NCI-H2029 treated with DMSO at 0.1 percent for 48 hours (cell line): ENCODE measurements around the gene HLA-DMB.
A peak's percentile ranks its signal among the peaks of the same experiment; 100 is the strongest.

Experiments
- DNase-seq: peaks from one replicate; lab custom pipeline; 2025; lab: John Stamatoyannopoulos, UW

HLA-DMB gene

DNA sequence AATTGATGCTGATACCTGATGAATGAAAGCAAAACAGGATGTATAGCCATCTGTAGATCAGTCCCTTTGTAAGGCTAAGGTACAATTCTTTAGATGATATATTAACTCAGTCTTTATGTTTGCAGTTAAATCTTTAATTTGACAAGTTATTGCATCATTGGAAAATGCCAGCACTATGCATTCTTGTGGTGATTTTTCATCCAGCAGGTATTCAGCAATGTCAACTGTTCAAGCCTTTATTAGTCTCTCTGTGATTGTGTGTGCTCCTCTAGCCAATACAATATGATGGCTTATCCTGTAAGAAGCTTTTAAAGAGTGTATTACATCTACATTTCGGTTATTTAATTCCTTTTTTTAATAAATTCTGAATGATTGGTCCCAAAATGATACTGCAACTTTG, 34.3 kb downstream of the HLA-DMB start:
- DNase-seq = no peak

DNA sequence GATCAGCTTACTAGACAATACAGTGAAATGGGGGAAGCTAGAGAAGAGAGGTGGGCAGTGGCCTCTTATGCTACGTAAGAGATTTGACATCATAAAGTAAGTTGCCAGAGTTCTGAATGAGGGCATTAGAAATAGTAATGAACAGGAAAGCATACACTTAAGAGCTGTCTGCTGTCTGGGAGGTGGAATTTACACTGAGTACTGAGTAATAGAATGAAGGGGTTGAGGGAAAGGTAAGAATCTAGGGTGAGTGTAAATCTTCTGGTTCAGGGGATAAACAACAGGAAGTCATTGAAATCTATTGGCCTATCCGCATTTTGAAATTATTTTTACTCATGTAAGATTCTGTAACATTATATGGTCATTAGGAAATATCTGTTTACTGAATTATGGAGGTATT, 35.8 kb downstream of the HLA-DMB start:
- no peak for DNase-seq

GRCh38 chr6:32903952-32904351, 36.9 kb downstream of the HLA-DMB start:
- no peak for DNase-seq

DNA sequence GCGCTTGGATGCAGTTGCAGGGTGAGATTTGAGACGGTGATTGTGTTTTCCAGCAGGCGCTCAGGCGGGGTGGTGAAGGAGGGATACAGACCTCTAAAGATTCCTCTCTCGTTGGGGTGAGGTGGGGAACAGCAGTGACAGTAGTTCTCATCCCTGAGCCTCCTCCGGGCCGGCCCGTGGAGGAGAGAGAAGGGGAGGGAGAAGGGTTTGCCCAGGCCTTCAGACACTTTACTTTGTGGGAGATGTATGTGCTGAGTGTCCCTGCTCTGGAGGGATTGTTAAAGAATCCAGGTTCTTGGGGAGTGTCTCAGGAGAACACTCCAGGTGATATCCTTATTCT, 45.9 kb downstream of the HLA-DMB start:
- DNase-seq = no peak

DNA sequence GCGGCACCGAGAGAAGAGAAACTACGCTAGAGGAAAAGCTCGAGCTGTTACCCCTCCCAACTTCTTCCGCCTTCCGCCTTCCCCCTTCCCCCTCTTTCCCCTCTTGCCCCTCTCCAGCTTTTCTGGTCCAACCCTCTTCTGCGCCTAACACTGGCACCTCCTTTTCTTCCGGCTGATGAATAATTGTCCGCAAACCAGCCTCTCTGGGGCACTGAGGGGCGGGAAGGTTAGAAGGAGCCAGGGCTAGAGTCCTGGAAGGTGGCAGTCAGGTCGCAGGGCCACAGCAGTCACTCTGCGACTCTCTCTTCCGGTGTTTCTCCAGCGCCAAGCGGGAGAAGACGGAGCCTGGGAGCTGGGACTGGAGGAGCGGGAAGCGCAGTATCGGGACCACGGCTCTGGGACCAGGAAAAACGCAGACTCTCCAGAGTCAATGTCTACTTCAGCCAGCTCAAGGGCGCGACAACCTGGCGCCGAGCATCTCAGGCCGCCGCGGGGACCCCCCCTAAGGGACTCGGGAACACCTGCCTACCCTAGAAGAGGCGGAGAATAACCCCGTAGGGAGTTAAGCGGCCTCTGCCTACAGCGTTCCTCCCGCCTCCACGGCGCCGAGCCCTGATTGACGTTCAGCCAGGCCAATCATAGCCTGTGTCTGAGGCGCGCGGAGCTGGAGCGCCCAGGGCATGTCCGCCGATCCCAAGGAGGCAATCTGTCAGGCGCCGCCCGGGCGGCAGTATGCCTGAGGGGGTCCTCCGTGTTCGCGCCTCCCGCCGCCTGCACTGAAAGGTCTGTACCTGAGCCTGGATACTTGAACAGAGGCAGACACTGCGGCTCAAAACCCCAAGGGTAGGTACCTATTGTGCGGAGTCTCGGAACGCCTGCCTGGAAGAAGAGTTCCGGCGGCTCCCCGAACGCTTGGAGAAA, 46.5 kb downstream of the HLA-DMB start:
- DNase-seq = peak; percentile 97

- no peak for DNase-seq
These were observed 50.0 kb downstream of the HLA-DMB start for GRCh38 chr6:32890831-32891230.

- DNase-seq = no peak
These were observed 51.3 kb downstream of the HLA-DMB start for GRCh38 chr6:32889533-32889932.

- no peak for DNase-seq
These were observed 52.3 kb downstream of the HLA-DMB start for GRCh38 chr6:32888576-32888975.

GRCh38 chr6:32887616-32888015, 53.2 kb downstream of the HLA-DMB start:
- DNase-seq = no peak

DNA sequence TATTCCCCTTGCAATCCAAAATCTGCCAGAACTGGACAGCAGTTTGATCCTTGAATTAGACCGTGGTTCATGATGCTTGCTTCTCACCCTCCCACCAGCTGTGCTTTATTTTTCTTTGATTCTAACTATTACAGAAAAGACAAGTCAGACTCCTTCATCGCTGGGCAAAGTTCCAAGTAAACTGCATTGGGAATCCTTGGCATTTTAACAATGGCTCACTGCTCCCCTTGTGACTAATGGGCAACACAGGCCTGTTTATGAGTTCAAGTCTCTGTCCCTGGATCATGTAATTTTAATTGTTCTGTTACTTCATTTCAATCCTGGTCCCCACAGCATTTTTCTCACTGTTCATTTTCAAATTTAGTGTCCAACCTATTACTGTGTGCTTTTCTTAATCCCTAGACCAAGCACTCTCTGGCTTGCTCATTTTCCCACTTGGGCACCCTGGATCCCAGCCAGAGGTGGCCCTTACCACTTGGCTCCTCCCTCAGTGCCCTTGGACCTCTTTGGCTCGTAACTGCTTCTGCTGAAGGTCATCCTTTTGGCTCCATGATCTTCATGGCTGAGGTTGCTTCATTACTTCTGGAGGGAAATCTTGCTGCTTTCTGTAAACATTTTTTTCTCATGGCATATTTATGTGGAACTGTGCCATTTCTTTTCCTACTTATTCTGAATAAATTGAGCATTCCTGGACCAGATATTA, 54.0 kb downstream of the HLA-DMB start:
- no peak for DNase-seq

- peak; percentile 75 for DNase-seq
These were observed 55.0 kb downstream of the HLA-DMB start for GRCh38 chr6:32885698-32886286.
